ENCODE measurements around the gene CARD11. TPM values are rescaled to one million over a fixed set of nuclear protein-coding genes. Genes with fewer than 3 reads are reported as not detected.

Gene CARD11
- total RNA-seq, 1 experiment from 2014 or later, result 79.2 TPM

GRCh38 chr7:2965301-2965700 lies 78.4 kb downstream of the CARD11 start:
- no peak for TF ChIP-seq CTCF (IDR thresholded peaks at IDR 0.05; ENCODE audit: unreplicated experiment)
- no TSS peak for BruUV-seq (replicated peaks)

GRCh38 chr7:2964208-2964607 lies 79.5 kb downstream of the CARD11 start:
- Mint-ChIP-seq H3K36me3 (ENCODE audit: insufficient read depth, unreplicated experiment) (no peaks in the 10 kb centered on the region), H3K4me3 (ENCODE audit: low read depth, unreplicated experiment) (no peak overlapping the region), H3K4me1 (ENCODE audit: low read depth, unreplicated experiment) (peaks cover 11% of the 10 kb centered on the region), H3K9me3 (ENCODE audit: low read depth, unreplicated experiment) (peaks cover 5% of the 10 kb centered on the region), H3K27me3 (ENCODE audit: unreplicated experiment) (no peaks in the 10 kb centered on the region), H3K27ac (ENCODE audit: unreplicated experiment) (no peak overlapping the region)
- intact Hi-C loops (cut with micrococcal nuclease; ENCODE audit: unreplicated experiment), result no loop called here
- CTCF ChIA-PET, result interaction anchor here (0.6 to 1.6 kb wide), 4 partner anchors 8 to 154 kb away, joined by 3 to 4 read pairs (median 4); no protein-coding TSS in a partner anchor
- DNase-seq, result no peak
- TF ChIP-seq CTCF (IDR thresholded peaks at IDR 0.05; ENCODE audit: unreplicated experiment), result no peak
- BruUV-seq (replicated peaks), result no TSS peak

More at GRCh38 chr7:2965301-2965700, 78.4 kb downstream of the CARD11 start:
- Mint-ChIP-seq H3K9me3 (ENCODE audit: low read depth, unreplicated experiment) (peaks cover 5% of the 10 kb centered on the region), H3K4me3 (ENCODE audit: low read depth, unreplicated experiment) (no peak overlapping the region), H3K27ac (ENCODE audit: unreplicated experiment) (no peak overlapping the region), H3K27me3 (ENCODE audit: unreplicated experiment) (no peaks in the 10 kb centered on the region), H3K4me1 (ENCODE audit: low read depth, unreplicated experiment) (peaks cover 11% of the 10 kb centered on the region), H3K36me3 (ENCODE audit: insufficient read depth, unreplicated experiment) (no peaks in the 10 kb centered on the region)
- DNase-seq, result no peak
- CTCF ChIA-PET, result interaction anchor here (1.6 kb wide), 1 partner anchor 9 kb away, joined by 4 read pairs; no protein-coding TSS in a partner anchor
- intact Hi-C loops (cut with micrococcal nuclease; ENCODE audit: unreplicated experiment), result no loop called here

- intact Hi-C loops (cut with micrococcal nuclease; ENCODE audit: unreplicated experiment), result no loop called here
- no peak for DNase-seq
These were observed 80.8 kb downstream of the CARD11 start for GRCh38 chr7:2962865-2963264.

GRCh38 chr7:2959828-2960599 lies 83.7 kb downstream of the CARD11 start:
- CTCF ChIA-PET, result interaction anchor here (0.6 kb wide), 1 partner anchor 12 kb away, joined by 3 read pairs; no protein-coding TSS in a partner anchor

More at GRCh38 chr7:2962865-2963264, 80.8 kb downstream of the CARD11 start:
- no peak for TF ChIP-seq CTCF (IDR thresholded peaks at IDR 0.05; ENCODE audit: unreplicated experiment)
- H3K9me3 Mint-ChIP-seq (ENCODE audit: low read depth, unreplicated experiment), result peaks cover 5% of the 10 kb centered on the region
- H3K27ac Mint-ChIP-seq (ENCODE audit: unreplicated experiment), result no peak overlapping the region
- no peak overlapping the region for H3K4me3 Mint-ChIP-seq (ENCODE audit: low read depth, unreplicated experiment)
- CTCF ChIA-PET, result interaction anchor here (0.6 kb wide), 1 partner anchor 19 kb away, joined by 3 read pairs; no protein-coding TSS in a partner anchor
- H3K27me3 Mint-ChIP-seq (ENCODE audit: unreplicated experiment), result no peaks in the 10 kb centered on the region
- no TSS peak for BruUV-seq (replicated peaks)
- peaks cover 11% of the 10 kb centered on the region for H3K4me1 Mint-ChIP-seq (ENCODE audit: low read depth, unreplicated experiment)
- no peaks in the 10 kb centered on the region for H3K36me3 Mint-ChIP-seq (ENCODE audit: insufficient read depth, unreplicated experiment)

More at GRCh38 chr7:2959828-2960599, 83.7 kb downstream of the CARD11 start:
- H3K36me3 Mint-ChIP-seq (ENCODE audit: insufficient read depth, unreplicated experiment), result peaks cover 9% of the 10 kb centered on the region
- intact Hi-C loops (cut with micrococcal nuclease; ENCODE audit: unreplicated experiment), result no loop called here
- DNase-seq, result no peak
- H3K27me3 Mint-ChIP-seq (ENCODE audit: unreplicated experiment), result no peaks in the 10 kb centered on the region
- peaks cover 17% of the 10 kb centered on the region for H3K4me1 Mint-ChIP-seq (ENCODE audit: low read depth, unreplicated experiment)
- H3K27ac Mint-ChIP-seq (ENCODE audit: unreplicated experiment), result no peak overlapping the region
- BruUV-seq (replicated peaks), result no TSS peak
- H3K4me3 Mint-ChIP-seq (ENCODE audit: low read depth, unreplicated experiment), result no peak overlapping the region
- H3K9me3 Mint-ChIP-seq (ENCODE audit: low read depth, unreplicated experiment), result no peaks in the 10 kb centered on the region
- no peak for TF ChIP-seq CTCF (IDR thresholded peaks at IDR 0.05; ENCODE audit: unreplicated experiment)
